NT2/D1 (cell line): ENCODE measurements around the gene NLRP6.
"Not testable (repeated sequence)": the region's sequence is repeated elsewhere in the genome, so short reads cannot be mapped to it uniquely, and the experiment has no call there.

ENCODE experiments used
- SUZ12 ChIP-seq: IDR thresholded peaks from 2 replicates; pipeline ENCODE4 v1.6.1; 2011; ENCODE audit not compliant: insufficient read length, insufficient read depth; ENCODE audit errors: extremely low read depth
- YY1 ChIP-seq: IDR thresholded peaks from 2 replicates; pipeline ENCODE4 v1.6.1; 2011; ENCODE audit not compliant: insufficient read length, insufficient read depth
- ZNF274 ChIP-seq: IDR thresholded peaks from 2 replicates; pipeline ENCODE4 v1.6.1; 2011; ENCODE audit warnings: mild to moderate bottlenecking, low read depth, low read length

GRCh38 chr11:311013-311748 lies 33.0 kb downstream of the NLRP6 start:
- TF ChIP-seq YY1, ZNF274, SUZ12: not testable (repeated sequence)
